ENCODE data around the gene ARF1. TPM values are rescaled to one million over a fixed set of nuclear protein-coding genes. Genes with fewer than 3 reads are reported as not detected.

The ARF1 gene
- total and polyA plus RNA-seq, 2 of the 8 experiments (the other 6 are each of a cell fraction or from before 2014, with no cell fraction given) = 265 to 471 TPM

- Histone ChIP-seq H3K4me3 (ENCODE audit: extremely low read depth in 1 of 4, insufficient read depth in 2 of 4, low read depth in 3 of 4, low read length in 4 of 4) (no peak overlapping the region), H2BK5ac (ENCODE audit: low read depth, low read length) (no peak overlapping the region), H4K91ac (replicated peaks; ENCODE audit: insufficient read length, low read length) (no peak overlapping the region), H4K8ac (ENCODE audit: extremely low read depth, insufficient read depth, low read length) (no peak overlapping the region), H3K23ac (ENCODE audit: insufficient read length) (no peak overlapping the region), H2BK12ac (ENCODE audit: low read depth, low read length) (no peak overlapping the region), H3K4me1 (replicated peaks in 1 of 4; ENCODE audit: control insufficient read depth in 3 of 4, insufficient read depth in 4 of 4, low read length in 3 of 4) (no peaks in the 10 kb centered on the region), H3K23me2 (ENCODE audit: low read depth, low read length) (no peaks in the 10 kb centered on the region), H3K79me2 (ENCODE audit: control insufficient read depth in 1 of 2, insufficient read depth in 2 of 2, low read length in 2 of 2) (no peaks in the 10 kb centered on the region), H3K9ac (replicated peaks in 1 of 4; ENCODE audit: extremely low read depth in 1 of 4, low read depth in 3 of 4, low read length in 3 of 4) (no peak overlapping the region), H2BK120ac (replicated peaks; ENCODE audit: low read depth, low read length) (no peak overlapping the region), H4K5ac (ENCODE audit: insufficient read length, low read depth, low read length) (no peak overlapping the region), H3K4me2 (ENCODE audit: insufficient read depth in 1 of 2, low read depth in 2 of 2, low read length in 2 of 2) (no peak overlapping the region), H3K79me1 (ENCODE audit: low read depth, low read length) (no peaks in the 10 kb centered on the region; the same call in 1 of the 2 replicates), H3K9me3 (ENCODE audit: insufficient read depth in 2 of 2, low read depth in 1 of 2, low read length in 1 of 2) (peaks cover 0 to 3% of the 10 kb centered on the region in 2 experiments; a peak in 2 of 4 replicates), H3K18ac (ENCODE audit: extremely low read depth, low read length) (no peak overlapping the region), H2AFZ (ENCODE audit: low read length) (no peak overlapping the region), H3K27me3 (replicated peaks in 1 of 4; ENCODE audit: control insufficient read depth in 3 of 4, extremely low read depth in 1 of 4, insufficient read depth in 3 of 4, low read length in 3 of 4) (peaks cover 0 to 4% (median 2%) of the 10 kb centered on the region in 4 experiments; a peak in 5 of 7 replicates), H3K36me3 (ENCODE audit: control insufficient read depth in 2 of 4, insufficient read depth in 4 of 4, low read length in 3 of 4) (no peaks in the 10 kb centered on the region), H3K14ac (ENCODE audit: insufficient read length) (no peak overlapping the region), H3K4ac (replicated peaks; ENCODE audit: insufficient read length, low read depth, low read length) (no peak overlapping the region), H3K27ac (ENCODE audit: low read depth, low read length) (no peak overlapping the region), H2BK20ac (ENCODE audit: low read length) (no peak overlapping the region), H4K20me1 (replicated peaks in 1 of 2; ENCODE audit: control insufficient read depth in 1 of 2, insufficient read depth in 2 of 2, low read length in 2 of 2) (no peaks in the 10 kb centered on the region), H2BK15ac (ENCODE audit: low read length) (no peak overlapping the region), H3K56ac (replicated peaks; ENCODE audit: insufficient read length, low read depth, low read length) (no peak overlapping the region), H2AK5ac (ENCODE audit: low read depth, low read length) (no peak overlapping the region)
- WGBS, 2 experiments (ENCODE audit: extremely low coverage in 1 of 2, insufficient coverage in 1 of 2, insufficient read length in 1 of 2, insufficient replicate concordance in 2 of 2, low coverage in 1 of 2, low lambda C conversion rate in 2 of 2, missing lambda C conversion rate in 1 of 2) = 81% methylated on average over 5 of the region's 5 CpGs; no CpG with 5 or more reads in 1 of the 2 experiments
- ChIA-PET POLR2A (ENCODE audit: partially characterized antibody) (interaction anchor here (1.8 kb wide), 1 partner anchor 18 kb away, joined by 4 read pairs; no protein-coding TSS in a partner anchor), CTCF (ENCODE audit: partially characterized antibody) (no interaction called here)
- DNase-seq (ENCODE audit: low read depth in 1 of 2, low spot score in 2 of 2) (no peak), FAIRE-seq (no peak)
- TF ChIP-seq CHD2 (IDR thresholded peaks at IDR 0.05; ENCODE audit: low read length) = no peak
- TF ChIP-seq PHF8 (conservative IDR thresholded peaks at IDR 0.05; ENCODE audit: low read depth, low read length) = no peak
- no peak for TF ChIP-seq MAX (IDR thresholded peaks at IDR 0.05)
- TF ChIP-seq RFX5 (IDR thresholded peaks at IDR 0.05; ENCODE audit: borderline replicate concordance, low read depth, low read length) = no peak
- TF ChIP-seq KDM1A (IDR thresholded peaks at IDR 0.05; ENCODE audit: borderline replicate concordance, low read length) = no peak
- TF ChIP-seq KDM4A (IDR thresholded peaks at IDR 0.05; ENCODE audit: low read depth, low read length, severe bottlenecking) = no peak
- no peak for TF ChIP-seq KDM5A (IDR thresholded peaks at IDR 0.05; ENCODE audit: low read length)
- TF ChIP-seq CTCF (IDR thresholded peaks at IDR 0.05; ENCODE audit: control extremely low read depth in 1 of 3, insufficient read depth in 1 of 3, low read depth in 1 of 3, low read length in 3 of 3) = no peak
- TF ChIP-seq E2F6 (IDR thresholded peaks at IDR 0.05) = no peak
- no peak for TF ChIP-seq TAF1 (IDR thresholded peaks at IDR 0.05; ENCODE audit: low read depth, low read length)
- no peak for TF ChIP-seq GABPA (IDR thresholded peaks at IDR 0.05; ENCODE audit: borderline replicate concordance, insufficient read depth, low read length)
Observed at GRCh38 chr1:228125185-228125584, 42.7 kb downstream of the ARF1 start.
